GM21367 (cell line): ENCODE measurements around the gene ARHGAP8.
"Not testable (repeated sequence)": the region's sequence is repeated elsewhere in the genome, so short reads cannot be mapped to it uniquely, and the experiment has no call there.

Experiments used
- ATAC-seq: cut with Tn5 transposase; IDR thresholded peaks from one replicate; pipeline ENCODE4 v1.9.1; 2021; ENCODE audit not compliant: unreplicated experiment

The ARHGAP8 gene

DNA sequence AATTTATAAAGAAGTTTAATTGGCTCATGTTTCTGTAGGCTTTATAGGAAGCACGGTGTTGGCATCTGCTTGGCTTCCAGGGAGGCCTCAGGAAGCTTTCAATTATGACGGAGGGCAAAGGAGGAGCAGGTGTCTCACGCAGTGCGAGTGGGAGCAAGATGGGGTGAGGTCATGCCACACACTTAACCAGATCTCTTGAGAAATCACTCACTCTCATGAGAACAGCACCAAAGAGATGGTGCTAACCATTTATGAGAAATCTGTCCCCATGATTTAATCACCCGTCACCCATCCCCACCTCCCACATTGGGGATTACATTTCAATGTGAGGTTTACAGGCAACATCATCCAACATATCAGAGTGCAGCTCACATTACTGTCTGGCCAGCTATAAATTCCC, 103.5 kb downstream of the ARHGAP8 start:
- no peak for ATAC-seq

GRCh38 chr22:44858819-44859218, 106.4 kb downstream of the ARHGAP8 start:
- not testable (repeated sequence) for ATAC-seq

DNA sequence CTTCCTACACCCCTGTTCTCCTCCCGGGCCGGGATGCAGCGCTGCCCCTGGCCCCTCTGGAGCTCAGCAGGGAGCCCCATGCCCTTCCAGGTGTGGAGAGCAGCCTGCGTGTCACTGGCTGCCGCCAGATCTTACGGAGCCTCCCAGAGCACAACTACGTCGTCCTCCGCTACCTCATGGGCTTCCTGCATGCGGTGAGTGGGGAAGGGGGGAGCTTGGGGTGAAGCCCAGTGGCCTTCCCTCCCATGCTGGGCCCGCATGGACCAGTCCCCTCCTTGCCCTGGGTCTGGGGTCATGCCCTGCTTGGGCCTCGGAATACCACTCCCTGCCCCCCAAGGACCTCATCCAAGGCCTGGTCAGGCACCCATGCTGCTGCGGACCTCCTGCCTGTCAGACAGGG, 107.3 kb downstream of the ARHGAP8 start:
- no peak for ATAC-seq

GRCh38 chr22:44860311-44860710, 107.9 kb downstream of the ARHGAP8 start:
- no peak for ATAC-seq

DNA sequence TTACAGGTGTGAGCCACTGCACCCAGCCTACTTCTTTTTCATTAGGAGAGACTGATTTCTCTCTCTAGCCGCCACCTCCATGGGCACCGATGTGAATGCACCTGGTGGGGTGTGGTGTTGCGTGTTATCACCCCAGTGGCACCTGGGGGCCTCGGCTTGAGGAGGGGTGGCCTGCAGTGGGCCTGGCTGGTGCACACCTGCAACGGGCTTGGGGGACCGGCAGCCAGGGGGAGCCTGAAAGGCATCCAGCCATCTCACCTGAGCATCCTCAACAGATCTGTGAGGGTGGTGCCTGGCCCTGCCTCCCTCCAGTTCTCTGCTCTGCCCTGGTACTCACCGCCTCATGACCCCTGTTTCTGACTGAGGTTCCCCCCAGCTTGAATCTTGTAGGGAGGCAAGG, 108.9 kb downstream of the ARHGAP8 start:
- ATAC-seq: no peak

DNA sequence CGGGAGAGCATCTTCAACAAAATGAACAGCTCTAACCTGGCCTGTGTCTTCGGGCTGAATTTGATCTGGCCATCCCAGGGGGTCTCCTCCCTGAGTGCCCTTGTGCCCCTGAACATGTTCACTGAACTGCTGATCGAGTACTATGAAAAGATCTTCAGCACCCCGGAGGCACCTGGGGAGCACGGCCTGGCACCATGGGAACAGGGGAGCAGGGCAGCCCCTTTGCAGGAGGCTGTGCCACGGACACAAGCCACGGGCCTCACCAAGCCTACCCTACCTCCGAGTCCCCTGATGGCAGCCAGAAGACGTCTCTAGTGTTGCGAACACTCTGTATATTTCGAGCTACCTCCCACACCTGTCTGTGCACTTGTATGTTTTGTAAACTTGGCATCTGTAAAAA, 109.9 kb downstream of the ARHGAP8 start:
- ATAC-seq: no peak

GRCh38 chr22:44862981-44863860, 110.8 kb downstream of the ARHGAP8 start:
- ATAC-seq: no peak

GRCh38 chr22:44865193-44866057, 113.0 kb downstream of the ARHGAP8 start:
- no peak for ATAC-seq

DNA sequence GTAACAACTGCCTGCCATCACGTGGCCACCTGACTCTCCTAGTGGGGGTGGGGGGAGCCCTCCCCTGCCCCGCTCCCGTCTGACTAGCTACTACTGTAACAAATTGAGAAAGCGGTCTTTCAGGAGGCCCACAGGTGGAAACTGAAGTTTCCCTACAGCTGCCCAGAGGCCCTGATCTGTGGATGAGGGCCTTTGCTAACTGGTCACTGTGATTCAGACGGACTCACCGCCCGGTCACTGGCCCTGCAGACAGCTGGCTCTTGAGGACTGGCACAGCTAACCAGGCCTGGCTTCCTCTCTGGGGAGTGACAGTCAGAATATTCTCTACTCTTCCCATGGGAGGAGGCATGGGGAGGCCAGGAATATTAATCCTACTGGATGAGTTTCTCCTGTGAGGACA, 116.8 kb downstream of the ARHGAP8 start:
- ATAC-seq: no peak

DNA sequence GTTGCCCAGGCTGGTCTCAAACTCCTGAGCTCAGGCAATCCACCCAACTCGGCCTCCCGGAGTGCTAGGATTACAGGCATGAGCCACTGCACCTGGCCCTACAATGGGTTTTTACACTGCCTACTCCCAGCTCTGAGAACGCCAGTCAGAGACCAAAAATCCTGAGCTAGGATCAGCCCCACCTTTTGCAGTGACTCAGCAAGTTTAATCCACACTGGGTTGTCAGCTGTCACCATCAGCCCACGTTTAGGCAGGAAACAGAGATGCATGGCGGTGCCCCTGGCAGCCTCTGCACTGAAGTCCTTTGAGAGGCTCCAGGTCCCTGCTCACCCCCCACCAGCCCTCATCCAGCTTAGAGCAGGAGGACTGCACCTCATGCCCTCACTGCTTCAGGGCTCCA, 117.6 kb downstream of the ARHGAP8 start:
- no peak for ATAC-seq

GRCh38 chr22:44871782-44872181, 119.4 kb downstream of the ARHGAP8 start:
- ATAC-seq: no peak

GRCh38 chr22:44876921-44877320, 124.5 kb downstream of the ARHGAP8 start:
- ATAC-seq: no peak

DNA sequence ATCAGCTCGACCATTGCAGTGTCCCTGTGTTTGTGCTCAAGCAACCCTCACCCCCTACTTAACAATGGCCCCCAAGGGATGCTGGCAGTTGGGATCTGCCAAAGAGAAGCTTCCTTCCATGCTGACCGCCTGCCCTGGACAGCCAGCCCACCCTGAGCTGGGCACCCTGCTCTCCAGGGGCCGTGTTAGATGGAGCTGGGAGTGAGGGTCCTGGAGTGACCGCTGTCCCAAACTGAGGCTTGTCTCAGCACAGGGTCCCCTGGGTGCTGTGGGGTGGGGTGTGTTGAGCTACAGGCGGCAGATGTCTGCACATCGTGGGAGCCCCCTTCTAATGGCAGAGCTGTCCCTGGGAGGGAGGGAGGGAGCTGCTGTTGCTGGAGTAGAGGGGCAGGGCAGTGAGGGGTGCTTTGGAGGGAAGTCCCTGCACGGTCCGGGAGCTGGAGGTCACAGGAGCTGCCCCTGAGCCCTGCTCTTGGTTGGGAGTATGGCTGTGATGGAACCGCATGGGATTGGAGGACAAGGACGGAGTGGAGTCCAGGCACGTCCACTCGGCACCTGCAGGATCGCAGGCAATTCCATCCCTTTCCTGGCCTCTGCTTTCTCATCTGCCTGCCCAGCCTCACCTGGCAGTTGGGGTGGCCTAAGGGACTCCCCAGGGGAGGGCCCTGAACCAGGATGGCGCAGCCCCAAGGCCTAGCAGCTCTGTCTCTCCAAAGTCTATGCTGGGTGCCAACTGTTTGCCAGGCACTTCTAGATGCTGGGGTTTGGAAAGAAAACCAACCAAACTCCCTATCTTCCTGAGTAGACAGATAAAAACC, 126.3 kb downstream of the ARHGAP8 start:
- no peak for ATAC-seq

DNA sequence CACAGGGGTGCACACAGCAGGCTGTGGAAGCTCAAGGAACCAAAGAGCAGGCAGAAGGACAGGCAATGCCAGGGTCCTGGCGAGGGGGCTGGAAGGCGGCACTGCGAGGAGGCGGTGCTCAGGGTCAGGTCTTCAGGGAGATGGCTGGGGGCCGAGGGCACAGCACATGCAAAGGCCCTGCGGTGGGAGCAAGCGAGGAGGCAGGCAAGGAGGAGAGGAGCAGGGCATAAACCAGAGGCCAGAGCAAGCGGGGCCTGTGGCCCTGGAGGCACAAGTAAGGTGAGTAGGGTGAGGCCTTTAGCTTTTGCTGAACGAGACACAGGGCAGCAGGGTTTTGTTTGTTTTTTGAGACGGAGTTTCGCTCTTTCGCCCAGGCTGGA, 126.9 kb downstream of the ARHGAP8 start:
- ATAC-seq: no peak

GRCh38 chr22:44880610-44881290, 128.4 kb downstream of the ARHGAP8 start:
- no peak for ATAC-seq

- no peak for ATAC-seq
Measured at GRCh38 chr22:44881624-44882023, 129.2 kb downstream of the ARHGAP8 start.

DNA sequence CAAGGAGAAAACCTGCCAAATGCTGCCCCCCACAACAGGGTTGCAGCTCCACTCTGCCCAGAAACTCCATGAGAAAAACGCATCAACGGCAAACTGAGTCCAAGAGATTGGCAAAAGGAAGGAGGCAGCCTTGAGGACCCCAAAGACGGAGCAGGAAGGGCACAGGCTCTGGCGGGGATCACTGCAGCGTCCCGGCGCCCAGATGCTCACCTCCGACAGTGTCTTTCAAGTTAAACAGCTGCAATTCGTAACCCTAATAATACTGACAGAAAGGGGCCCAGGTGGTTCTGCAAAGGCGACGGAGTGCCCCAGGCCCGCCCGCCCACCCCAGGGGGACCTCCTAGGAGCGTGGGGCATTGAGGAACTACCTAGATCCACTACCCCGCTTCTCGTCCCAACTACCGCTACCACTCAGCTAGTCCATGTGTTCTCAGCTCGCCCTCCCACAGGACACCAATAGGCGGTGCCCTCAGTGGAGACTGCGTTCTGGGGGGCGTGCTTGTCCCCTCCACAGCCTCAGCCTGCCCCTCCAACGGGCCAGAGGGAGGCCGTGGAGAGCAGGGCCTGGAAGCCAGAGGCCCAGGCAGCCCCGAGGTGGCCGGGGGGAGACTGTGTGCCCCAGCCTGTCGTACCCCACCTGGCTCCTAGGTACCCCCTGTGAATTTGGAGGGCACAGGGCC, 130.0 kb downstream of the ARHGAP8 start:
- ATAC-seq: no peak

GRCh38 chr22:44883011-44883421, 130.6 kb downstream of the ARHGAP8 start:
- ATAC-seq: no peak

DNA sequence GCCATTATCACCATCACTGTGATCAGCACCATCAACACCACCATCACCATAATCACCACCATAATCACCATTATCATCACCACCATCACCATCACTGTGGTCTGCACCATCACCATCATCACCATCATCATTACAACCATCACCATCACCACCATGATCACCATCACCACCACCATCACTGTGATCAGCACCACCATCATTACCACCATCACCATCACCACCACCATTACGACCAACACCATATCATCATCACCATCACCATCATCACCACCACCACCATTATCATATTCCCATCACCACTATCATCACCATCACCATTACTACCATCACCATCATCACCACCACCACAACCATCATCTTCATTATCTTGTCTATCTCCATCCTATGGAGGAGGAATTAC, 132.2 kb downstream of the ARHGAP8 start:
- no peak for ATAC-seq
